K562 (cell line): ENCODE data around the gene ZDHHC8. TPM values are rescaled to one million over a fixed set of nuclear protein-coding genes. Genes with fewer than 3 reads are reported as not detected.

Experiments used
- ATAC-seq: fragments of 200-7000 bp; cut with Tn5 transposase; 3 replicates; pipeline ENCODE4 v1.9.1; 2020; ENCODE audit warnings: moderate library complexity
- BruUV-seq: library from RNA; stranded (reverse); fragments of 400-500 nt; replicated peaks from 2 replicates; lab custom pipeline; 2021; lab: Mats Ljungman, UMichigan
- CTCF ChIA-PET: fragments of 300-600 bp; formaldehyde crosslinking; extraction: SDS; loops from one replicate; lab custom pipeline; 2021; ENCODE audit warnings: low intra/inter-chr PET ratio; lab: Yijun Ruan, JAX
- POLR2A ChIA-PET: fragments of 300-600, 350-650 bp; sonication (Branson Sonifier 250); formaldehyde crosslinking; extraction: SDS; loops from one replicate; lab custom pipeline; 2021; ENCODE audit warnings: antibody characterized with exemption, inconsistent platforms; lab: Yijun Ruan, JAX
- DNase-seq, 4 experiments: peaks; one replicate each; pipeline versions ENCODE4 v3.0.0 to v3.0.0-alpha.2; 2011 to 2018; ENCODE audit warnings: low spot score in 3 of 4, mixed read lengths in 3 of 4; ENCODE audit errors: extremely low read depth in 1 of 4
- FAIRE-seq: peaks from 2 replicates; lab custom pipeline; 2011; peaks lifted over from hg19 to GRCh38; lab: Jason Lieb, UNC
- H2AFZ ChIP-seq: 2 replicates; pipeline ENCODE4 v1.6.0; 2011; ENCODE audit warnings: low read depth, low read length, control low read depth, inconsistent platforms
- H3K27ac ChIP-seq: fragments of 200-600 bp; 3 replicates; pipeline ENCODE4 v1.8.0; 2011; ENCODE audit warnings: low read depth, mild to moderate bottlenecking, control low read depth, inconsistent platforms, low read length, moderate library complexity, mixed read lengths; ENCODE audit errors: extremely low read depth
- H3K27me3 ChIP-seq, 2 experiments: fragments of 300-600 bp in 1 of 2; 2 replicates in 1 of 2; 3 replicates in 1 of 2; pipeline versions ENCODE4 v1.6.0 to v1.8.0; 2011; ENCODE audit warnings: inconsistent platforms in 2 of 2, low read length in 2 of 2, mild to moderate bottlenecking in 1 of 2, mixed read lengths in 1 of 2, moderate library complexity in 1 of 2; ENCODE audit not compliant: control insufficient read depth in 2 of 2, insufficient read depth in 2 of 2
- H3K36me3 ChIP-seq: fragments of 300-600 bp; 3 replicates; pipeline ENCODE4 v1.8.0; 2011; ENCODE audit warnings: mild to moderate bottlenecking, low read length, inconsistent platforms; ENCODE audit not compliant: control insufficient read depth, insufficient read depth
- H3K4me1 ChIP-seq, 2 experiments: fragments of 200-600 bp in 1 of 2; replicated peaks in 1 of 2; 2 replicates in 1 of 2; 3 replicates in 1 of 2; pipeline versions ENCODE4 v1.5.1 to v1.8.0; 2011; ENCODE audit warnings: inconsistent platforms in 2 of 2, low read length in 2 of 2, mild to moderate bottlenecking in 1 of 2, mixed read lengths in 1 of 2, moderate library complexity in 1 of 2; ENCODE audit not compliant: control insufficient read depth in 2 of 2, insufficient read depth in 2 of 2
- H3K4me2 ChIP-seq: 2 replicates; pipeline ENCODE4 v1.6.1; 2011; ENCODE audit warnings: low read length, control low read depth, inconsistent platforms, mixed read lengths; ENCODE audit not compliant: insufficient read depth
- H3K4me3 ChIP-seq: fragments of 200-600 bp; sonication (generic), shearing (Covaris generic); 2 replicates; pipeline ENCODE4 v1.5.1; 2016; ENCODE audit warnings: control low read depth, inconsistent platforms
- H3K79me2 ChIP-seq: fragments of 200-600 bp; 3 replicates; pipeline ENCODE4 v1.8.0; 2011; ENCODE audit warnings: low read length, inconsistent platforms; ENCODE audit not compliant: control insufficient read depth, insufficient read depth
- H3K9ac ChIP-seq, 2 experiments: 2 replicates each; pipeline versions ENCODE4 v1.6.0 to v1.6.1; 2011; ENCODE audit warnings: low read depth in 2 of 2, low read length in 2 of 2, control low read depth in 1 of 2, inconsistent platforms in 1 of 2, mild to moderate bottlenecking in 1 of 2, mixed read lengths in 1 of 2; ENCODE audit not compliant: insufficient read depth in 1 of 2
- H3K9me1 ChIP-seq: one replicate; pipeline ENCODE4 v1.6.0; 2011; ENCODE audit warnings: inconsistent platforms, mild to moderate bottlenecking, low read length, moderate library complexity; ENCODE audit not compliant: control insufficient read depth, insufficient read depth
- H3K9me3 ChIP-seq: replicated peaks from 2 replicates; pipeline ENCODE4 v1.5.1; 2011; ENCODE audit warnings: low read depth, low read length, inconsistent platforms; ENCODE audit not compliant: control insufficient read depth, insufficient read depth
- H4K20me1 ChIP-seq: replicated peaks from 2 replicates; pipeline ENCODE4 v1.6.1; 2011; ENCODE audit warnings: low read length, inconsistent platforms, mixed read lengths; ENCODE audit not compliant: control insufficient read depth, insufficient read depth
- AFF1 ChIP-seq, 2 experiments: fragments of 450-650 bp; IDR thresholded peaks; 2 replicates each; pipeline ENCODE4 v1.6.1; 2018; ENCODE audit warnings: mild to moderate bottlenecking in 2 of 2, low read depth in 1 of 2; ENCODE audit not compliant: partially characterized antibody in 2 of 2
- ATF1 ChIP-seq, 2 experiments: fragments of 450-650 bp in 1 of 2; IDR thresholded peaks; 2 replicates each; pipeline ENCODE4 v1.6.1; 2016; ENCODE audit warnings: missing compliant biosample characterization in 1 of 2, missing genetic modification characterization in 1 of 2
- CBX2 ChIP-seq: fragments of 200-600 bp; sonication (generic); IDR thresholded peaks from one replicate; pipeline ENCODE4 v1.6.1; 2012; ENCODE audit warnings: mild to moderate bottlenecking, low read length, inconsistent platforms; ENCODE audit not compliant: insufficient read depth, poor library complexity, severe bottlenecking
- CGGBP1 ChIP-seq: fragments of 250-450 bp; sonication (Bioruptor Pico); IDR thresholded peaks from 2 replicates; pipeline ENCODE4 v1.9.0; 2021; ENCODE audit warnings: mild to moderate bottlenecking
- DNMT1 ChIP-seq: fragments of 450-650 bp; IDR thresholded peaks from 2 replicates; pipeline ENCODE4 v1.6.1; 2016; ENCODE audit warnings: antibody characterized with exemption, mild to moderate bottlenecking
- GABPB2 ChIP-seq: fragments of 250-450 bp; sonication (Bioruptor Pico); conservative IDR thresholded peaks from 2 replicates; pipeline ENCODE4 v1.5.1; 2021; ENCODE audit warnings: mild to moderate bottlenecking
- ILK ChIP-seq: fragments of 450-650 bp; IDR thresholded peaks from 2 replicates; pipeline ENCODE4 v1.6.1; 2016; ENCODE audit warnings: missing genetic modification characterization, low read depth, mild to moderate bottlenecking, missing compliant biosample characterization, moderate library complexity, borderline replicate concordance
- SMAD3 ChIP-seq: fragments of 450-650 bp; formaldehyde crosslinking; conservative IDR thresholded peaks from 2 replicates; pipeline ENCODE4 v1.4.0; 2020; ENCODE audit warnings: mild to moderate bottlenecking
- WHSC1 ChIP-seq: IDR thresholded peaks from one replicate; pipeline ENCODE4 v1.6.1; 2012; ENCODE audit warnings: low read length, control low read depth, inconsistent platforms
- ZMIZ1 ChIP-seq, 2 experiments: fragments of 150-350 bp in 1 of 2; IDR thresholded peaks; 2 replicates each; pipeline ENCODE4 v1.6.1; 2012 to 2016; ENCODE audit warnings: low read depth in 2 of 2, low read length in 2 of 2, mild to moderate bottlenecking in 1 of 2, moderate library complexity in 1 of 2
- ZNF134 ChIP-seq: fragments of 250-450 bp; sonication (Bioruptor Pico); conservative IDR thresholded peaks from 2 replicates; pipeline ENCODE4 v1.4.0; 2020
- ZNF512 ChIP-seq: IDR thresholded peaks from 2 replicates; pipeline ENCODE4 v1.6.1; 2016; ENCODE audit warnings: missing genetic modification characterization, missing compliant biosample characterization
- WGBS: fragments of 100-300 bp; shearing (Covaris generic); methylation state at CpG from one replicate; pipeline ENCODE4 v1.1.6; 2016; ENCODE audit warnings: low coverage, mixed read lengths; ENCODE audit not compliant: insufficient coverage; ENCODE audit errors: missing lambda C conversion rate; 5-methylcytosine and 5-hydroxymethylcytosine counted together
- in situ Hi-C: fragments of 300-500 bp; cut with MboI; formaldehyde crosslinking; loops from 4 replicates; pipeline ENCODE4 v1.15.0; 2018; ENCODE audit warnings: inconsistent platforms, mixed read lengths
- intact Hi-C: fragments of 100-400 bp; cut with micrococcal nuclease; formaldehyde crosslinking; loops from 2 replicates; pipeline ENCODE4 v1.14.2; 2022
- polyA plus RNA-seq, 8 experiments: library from polyadenylated mRNA; depleted of rRNA in 4 of 8; stranded (reverse) in 5 of 8; unstranded in 3 of 8; fragments of >200 nt; fragmentation: Nextera tagmentation in 2 of 8; fragmentation: Illumina TruSeq in 1 of 8; extraction: Ambion mirVana in 2 of 8; extraction: Trizol in 1 of 8; gene quantifications; 2 replicates each; pipeline versions ENCODE4 v1.2.1 to v1.2.3, GENCODE V29; 2011 to 2014; ENCODE audit warnings: inconsistent platforms in 1 of 8, missing spikeins in 1 of 8
- total RNA-seq, 7 experiments: library from RNA; depleted of rRNA in 6 of 7; stranded (reverse); fragments of >200 nt in 6 of 7; fragmentation: Illumina TruSeq in 2 of 7; extraction: Trizol in 2 of 7; gene quantifications; 2 replicates each; pipeline versions ENCODE4 v1.2.1 to v1.2.3, GENCODE V29; 2011 to 2021; ENCODE audit warnings: low replicate concordance in 1 of 7

The ZDHHC8 gene
- total and polyA plus RNA-seq, 9 of the 15 experiments (the other 6 are each of a cell fraction or from before 2014, with no cell fraction given) = 0.04 to 109 (median 16.4) TPM

GRCh38 chr22:20152464-20152890 lies 20.9 kb downstream of the ZDHHC8 start:
- H3K27me3 ChIP-seq = peaks cover 19 to 47% of the 10 kb centered on the region in 2 experiments; a peak in 4 of 5 replicates
- ATAC-seq = no peak
- H2AFZ ChIP-seq = 0 out of 2 replicates have a peak overlapping the region, but pooled peaks have one; percentile 1
- in situ Hi-C loops = loop anchor here (25.0 kb wide), 1 partner anchor 535 kb away; no protein-coding TSS in a partner anchor
- no peaks in the 10 kb centered on the region for H3K9me3 ChIP-seq
- H3K36me3 ChIP-seq = no peaks in the 10 kb centered on the region
- WGBS = 20% methylated on average over 14 of the region's 14 CpGs
- H3K79me2 ChIP-seq = no peaks in the 10 kb centered on the region
- no peak for FAIRE-seq
- ChIA-PET POLR2A (interaction anchor here (1.1 to 2.2 kb wide), 5 partner anchors 14 to 35 kb away, joined by 3 to 5 read pairs (median 4); partner anchors contain the start of gene TRMT2A), CTCF (no interaction called here)
- peaks cover 42% of the 10 kb centered on the region for H4K20me1 ChIP-seq
- intact Hi-C loops = loop anchor here (10.0 kb wide), 1 partner anchor 262 kb away; no protein-coding TSS in a partner anchor
- H3K9me1 ChIP-seq = no peaks in the 10 kb centered on the region
- no peak overlapping the region for H3K27ac ChIP-seq
- no peak overlapping the region for H3K4me3 ChIP-seq
- no peak for DNase-seq
- H3K9ac ChIP-seq = peak overlapping the region in 1 of 2 experiments; percentile 50; a peak in 2 of 4 replicates
- no peak overlapping the region for H3K4me2 ChIP-seq
- BruUV-seq = no TSS peak
- H3K4me1 ChIP-seq = peaks cover 0 to 75% of the 10 kb centered on the region in 2 experiments; a peak in 2 of 5 replicates
- TF ChIP-seq SMAD3 (CRISPR knock-in tag) = no peak
- no peak for TF ChIP-seq ILK (tag)
- TF ChIP-seq ATF1 (CRISPR knock-in tag; IDR thresholded peaks at IDR 0.05) = 0 out of 2 replicates have a peak, but pooled peaks have one; percentile 36
- TF ChIP-seq ATF1 (tag; IDR thresholded peaks at IDR 0.05) = no peak
- no peak for TF ChIP-seq CGGBP1 (CRISPR knock-in tag)
- no peak for TF ChIP-seq WHSC1
- TF ChIP-seq ZMIZ1 (IDR thresholded peaks at IDR 0.05; ENCODE audit: low read depth in 2 of 2, low read length in 2 of 2) = no peak
- no peak for TF ChIP-seq DNMT1
- no peak for TF ChIP-seq CBX2
- TF ChIP-seq GABPB2 (CRISPR knock-in tag) = no peak
- no peak for TF ChIP-seq ZNF134
- TF ChIP-seq AFF1 (IDR thresholded peaks at IDR 0.05; ENCODE audit: low read depth in 1 of 2, partially characterized antibody in 2 of 2) = no peak
- no peak for TF ChIP-seq ZNF512 (tag)
